ENCODE results near the gene AZIN2. TPM values are rescaled to one million over a fixed set of nuclear protein-coding genes. Genes with fewer than 3 reads are reported as not detected.

AZIN2 gene
- total RNA-seq (ENCODE audit: unreplicated experiment) = 7.0 TPM
- long read RNA-seq, partial matches to known transcripts = 1 of 9 reads
- long read RNA-seq, other reads (novel, unspliced or antisense) = 8 of 9 reads

- H3K4me1 Mint-ChIP-seq (ENCODE audit: low read depth, unreplicated experiment) = peaks cover 4% of the 10 kb centered on the region
Observed at GRCh38 chr1:33080885-33081553, at the start of gene AZIN2. Gene AZIN2 (plus strand): TSS chr1:33081153. CDS start chr1:33082250, 1,097 bp downstream.

GRCh38 chr1:33031506-33031905 lies 49.4 kb upstream of the AZIN2 start:
- H3K4me3 Mint-ChIP-seq (ENCODE audit: unreplicated experiment) = no peak overlapping the region
- no peak overlapping the region for H3K27ac Mint-ChIP-seq (ENCODE audit: unreplicated experiment)
- H3K27me3 Mint-ChIP-seq (ENCODE audit: unreplicated experiment) = no peaks in the 10 kb centered on the region
- TF ChIP-seq CTCF (IDR thresholded peaks at IDR 0.05; ENCODE audit: partially characterized antibody, unreplicated experiment) = no peak
- peaks cover 3% of the 10 kb centered on the region for H3K4me1 Mint-ChIP-seq (ENCODE audit: low read depth, unreplicated experiment)
- no peaks in the 10 kb centered on the region for H3K36me3 Mint-ChIP-seq (ENCODE audit: unreplicated experiment)
- DNase-seq = no peak
- H3K9me3 Mint-ChIP-seq (ENCODE audit: unreplicated experiment) = no peaks in the 10 kb centered on the region

More at GRCh38 chr1:33080885-33081553, at the start of gene AZIN2:
- peaks cover 6% of the 10 kb centered on the region for H3K27me3 Mint-ChIP-seq (ENCODE audit: unreplicated experiment)
- H3K27ac Mint-ChIP-seq (ENCODE audit: unreplicated experiment) = peak within 1 kb of the TSS; percentile 53
- H3K36me3 Mint-ChIP-seq (ENCODE audit: unreplicated experiment) = no peaks in the 10 kb centered on the region
- peak; percentile 99 for DNase-seq
- TF ChIP-seq CTCF (IDR thresholded peaks at IDR 0.05; ENCODE audit: partially characterized antibody, unreplicated experiment) = no peak
- peaks cover 3% of the 10 kb centered on the region for H3K9me3 Mint-ChIP-seq (ENCODE audit: unreplicated experiment)
- H3K4me3 Mint-ChIP-seq (ENCODE audit: unreplicated experiment) = peak within 1 kb of the TSS; percentile 84

- DNase-seq = no peak
- no peak for TF ChIP-seq CTCF (IDR thresholded peaks at IDR 0.05; ENCODE audit: partially characterized antibody, unreplicated experiment)
- Mint-ChIP-seq H3K27me3 (ENCODE audit: unreplicated experiment) (peaks cover 3% of the 10 kb centered on the region), H3K4me1 (ENCODE audit: low read depth, unreplicated experiment) (peaks cover 6% of the 10 kb centered on the region), H3K27ac (ENCODE audit: unreplicated experiment) (no peak overlapping the region), H3K4me3 (ENCODE audit: unreplicated experiment) (no peak overlapping the region), H3K36me3 (ENCODE audit: unreplicated experiment) (no peaks in the 10 kb centered on the region), H3K9me3 (ENCODE audit: unreplicated experiment) (peaks cover 1% of the 10 kb centered on the region)
Observed at GRCh38 chr1:33032126-33032869, 48.7 kb upstream of the AZIN2 start.

- no peak for TF ChIP-seq CTCF (IDR thresholded peaks at IDR 0.05; ENCODE audit: partially characterized antibody, unreplicated experiment)
- peaks cover 6% of the 10 kb centered on the region for H3K4me1 Mint-ChIP-seq (ENCODE audit: low read depth, unreplicated experiment)
- H3K4me3 Mint-ChIP-seq (ENCODE audit: unreplicated experiment) = peak overlapping the region; percentile 92
- no peak for DNase-seq
- peaks cover 3% of the 10 kb centered on the region for H3K27me3 Mint-ChIP-seq (ENCODE audit: unreplicated experiment)
- peaks cover 1% of the 10 kb centered on the region for H3K9me3 Mint-ChIP-seq (ENCODE audit: unreplicated experiment)
- no peaks in the 10 kb centered on the region for H3K36me3 Mint-ChIP-seq (ENCODE audit: unreplicated experiment)
- no peak overlapping the region for H3K27ac Mint-ChIP-seq (ENCODE audit: unreplicated experiment)
Observed at GRCh38 chr1:33036051-33036525, 44.9 kb upstream of the AZIN2 start.
